T-helper 9 cell (primary cell): ENCODE data around the gene DLX6.

ENCODE experiments used
- DNase-seq: peaks from one replicate; pipeline ENCODE4 v3.0.0-alpha.2; 2020

The DLX6 gene

DNA sequence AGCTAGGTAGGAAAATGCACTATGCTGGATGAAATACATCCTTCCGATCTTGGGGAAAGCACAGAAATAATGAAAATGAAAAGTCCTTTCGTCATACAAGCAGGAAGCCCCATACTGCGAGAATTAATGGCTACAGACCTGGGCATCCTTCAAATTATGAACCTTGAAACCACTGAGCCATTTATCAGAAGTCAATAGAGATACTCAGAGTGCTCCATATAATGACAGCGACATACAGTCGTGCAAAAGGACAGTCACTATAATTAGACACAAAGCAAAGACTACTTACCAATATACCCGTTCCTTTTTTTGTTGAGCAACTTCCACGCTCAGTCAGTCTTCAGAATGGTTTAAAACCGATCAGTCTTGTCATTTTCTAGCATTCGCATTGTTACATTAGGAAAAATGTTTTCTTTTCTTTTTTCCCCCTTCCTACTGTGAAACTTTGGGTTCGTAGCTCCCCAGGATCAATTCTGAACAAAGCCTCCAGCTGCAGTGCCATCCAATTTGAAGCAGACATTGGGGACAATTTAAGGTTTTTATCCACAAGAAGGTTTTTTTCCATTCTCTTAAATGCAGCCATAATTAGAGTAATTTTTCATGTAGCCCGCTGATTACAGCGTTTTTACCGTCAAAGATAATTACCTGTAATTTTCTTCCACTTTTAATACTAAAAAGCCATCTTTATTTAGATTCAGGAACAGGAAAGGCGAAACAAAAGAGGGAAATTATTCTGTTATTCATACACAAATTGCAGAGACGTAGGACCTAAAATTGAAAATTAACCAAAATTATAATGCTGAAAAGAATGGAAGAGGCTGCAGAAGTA is 6.4 kb downstream of the DLX6 start:
- no peak for DNase-seq

DNA sequence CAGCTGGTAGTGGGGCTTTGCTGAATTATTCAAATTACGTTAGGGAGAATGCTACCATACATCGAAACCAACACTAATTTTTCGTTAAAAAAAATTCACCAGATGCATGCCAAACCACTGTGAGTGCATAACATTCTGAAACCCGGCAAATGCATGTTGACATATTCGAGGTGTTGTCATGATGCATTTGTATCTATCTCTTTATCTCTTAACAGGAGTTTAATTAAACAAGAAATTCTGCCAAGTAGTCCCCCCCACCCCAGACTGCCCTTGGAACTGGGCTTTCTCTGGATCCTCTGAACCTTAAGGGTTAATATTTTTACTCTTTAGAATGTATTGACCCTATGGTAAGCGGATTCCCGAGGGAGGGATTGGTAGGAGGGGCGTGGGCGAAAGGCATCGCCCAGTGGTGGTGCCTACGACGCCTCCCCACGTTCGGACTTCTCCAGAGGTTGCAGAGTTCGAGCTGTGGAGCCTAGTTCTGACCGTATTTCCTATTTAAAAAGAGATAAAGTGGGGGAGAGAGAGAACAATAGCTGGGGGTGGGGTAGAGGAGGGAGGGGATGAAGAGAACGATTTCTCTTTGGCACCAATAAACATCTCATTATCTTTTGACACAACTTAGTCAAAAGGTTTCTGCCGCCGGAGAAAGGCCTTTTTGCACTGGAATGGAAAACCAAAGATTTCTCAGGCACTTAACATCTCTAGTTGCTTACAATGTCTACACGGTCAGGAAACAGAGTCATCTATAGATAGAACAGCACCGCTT is 7.2 kb downstream of the DLX6 start:
- DNase-seq = no peak

DNA sequence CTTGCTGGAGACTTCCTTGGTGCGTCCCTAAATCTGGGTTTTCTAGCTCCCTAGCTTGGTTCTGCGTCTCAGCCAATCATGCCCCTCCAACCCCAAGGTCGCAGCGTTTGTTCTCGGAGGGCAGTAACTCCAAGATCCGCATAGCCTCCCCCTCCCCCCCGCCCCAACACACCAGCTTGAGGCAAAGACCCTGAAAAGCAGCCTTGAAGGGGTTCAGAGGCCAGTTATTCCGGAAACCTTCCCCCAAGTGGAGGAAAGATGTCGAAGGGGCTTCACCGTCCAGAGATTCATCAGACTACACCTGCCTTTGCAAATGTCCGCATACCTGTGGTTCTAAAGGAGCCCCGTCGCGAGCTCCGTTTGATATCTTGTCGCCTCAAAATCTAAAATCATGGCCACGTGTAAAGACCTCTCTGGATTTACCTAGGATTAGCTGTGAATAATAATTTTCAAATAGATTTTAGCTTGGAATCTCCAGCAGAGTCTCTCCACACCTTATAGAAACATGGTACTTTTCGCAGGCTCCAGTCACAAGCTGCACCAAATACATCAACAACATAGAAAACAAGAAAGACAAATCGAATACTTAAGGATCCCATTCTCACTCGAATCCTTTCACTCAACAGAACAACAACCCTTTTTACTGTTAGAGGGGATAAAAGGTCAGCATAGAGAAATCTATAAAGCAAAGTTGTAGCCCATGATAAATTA is 7.9 kb downstream of the DLX6 start:
- DNase-seq = no peak

DNA sequence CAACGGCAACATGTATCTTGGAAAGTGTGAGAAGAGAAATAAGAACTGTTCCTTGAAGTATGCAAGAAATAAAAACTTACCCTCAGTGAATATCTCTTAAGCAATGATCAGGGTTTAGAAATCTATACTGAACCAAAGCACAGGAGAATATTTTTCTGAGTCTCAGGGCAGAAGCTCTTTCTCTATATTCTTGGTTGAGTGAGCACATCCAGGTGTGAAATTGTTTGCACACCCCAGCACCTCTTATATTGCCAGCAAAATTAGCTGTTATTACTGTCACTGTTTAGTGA is 8.4 kb downstream of the DLX6 start:
- no peak for DNase-seq

DNA sequence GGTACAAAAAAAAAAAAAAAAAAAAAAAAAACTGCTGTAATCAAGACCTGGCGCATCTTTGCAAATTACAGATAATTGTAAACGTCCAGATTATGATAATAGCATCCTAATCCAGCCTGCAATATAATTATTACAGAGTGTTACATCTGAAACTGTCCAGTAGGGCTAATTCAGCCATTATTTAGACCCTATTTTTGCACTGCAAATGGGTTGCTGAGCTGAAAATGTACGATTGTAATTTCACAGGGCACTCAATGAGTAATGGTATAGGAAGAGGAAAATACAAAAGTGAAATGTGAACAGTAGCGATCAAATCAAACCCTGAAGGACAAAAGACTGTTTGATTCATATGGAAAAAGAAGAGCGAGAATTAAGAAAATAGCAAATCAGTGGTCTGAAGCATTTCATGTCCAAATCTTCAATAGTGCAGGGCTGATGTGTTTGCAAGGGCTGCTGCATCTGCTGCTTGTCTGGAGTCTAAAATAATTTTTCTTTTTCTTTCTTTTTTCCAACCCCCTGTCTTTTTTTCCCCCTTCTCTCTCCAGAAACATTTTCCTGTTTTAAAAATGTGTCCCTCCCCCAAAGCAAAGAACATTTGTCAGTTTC is 8.9 kb downstream of the DLX6 start:
- no peak for DNase-seq

DNA sequence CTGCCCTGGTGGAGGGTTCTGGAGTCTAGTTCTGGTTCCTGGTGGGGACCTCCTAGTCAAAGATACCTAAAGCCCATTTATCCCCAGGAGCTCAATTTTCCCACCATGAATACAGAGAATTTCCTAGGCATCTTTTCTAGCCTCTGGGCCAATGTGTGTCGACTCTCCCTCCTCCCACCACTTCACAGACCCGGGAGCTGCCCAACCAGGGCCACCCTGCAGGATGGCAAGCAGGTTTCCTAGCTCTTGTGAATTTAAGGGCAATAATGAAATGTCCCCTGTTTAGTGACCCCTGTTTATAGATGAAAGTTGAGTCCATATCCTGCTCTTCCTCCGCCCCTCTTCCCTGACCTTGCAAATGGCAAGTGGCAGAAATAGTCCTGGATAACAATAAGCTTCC is 9.9 kb downstream of the DLX6 start:
- no peak for DNase-seq

DNA sequence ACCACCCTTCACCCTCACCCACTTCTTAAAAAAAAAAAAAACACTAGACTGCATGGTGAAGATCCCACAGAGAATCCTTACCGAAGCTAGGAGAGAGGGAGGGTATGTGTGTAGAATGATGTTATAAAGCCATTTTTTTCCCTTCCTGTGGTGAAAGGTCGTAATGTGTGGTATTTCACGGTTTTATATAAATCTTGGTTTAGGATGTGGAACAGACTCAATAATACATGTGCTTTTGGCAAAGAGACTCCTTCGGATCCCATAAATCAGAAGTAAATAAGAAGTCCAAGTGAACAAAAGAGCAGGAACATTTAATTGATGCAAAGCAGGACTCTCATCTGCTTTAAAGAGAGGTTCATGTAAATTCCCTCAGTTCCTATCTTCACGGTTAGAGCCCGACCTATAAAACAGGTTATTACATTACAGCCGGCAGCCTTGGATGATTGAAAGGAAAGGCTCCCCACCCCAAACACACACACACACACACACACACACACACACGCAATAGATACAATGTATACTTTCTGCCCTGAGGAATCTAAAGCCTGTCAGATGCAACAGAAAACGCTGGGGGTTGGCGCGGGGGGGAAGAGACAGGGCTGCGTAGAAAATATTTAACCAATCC is 10.5 kb downstream of the DLX6 start:
- DNase-seq = no peak

DNA sequence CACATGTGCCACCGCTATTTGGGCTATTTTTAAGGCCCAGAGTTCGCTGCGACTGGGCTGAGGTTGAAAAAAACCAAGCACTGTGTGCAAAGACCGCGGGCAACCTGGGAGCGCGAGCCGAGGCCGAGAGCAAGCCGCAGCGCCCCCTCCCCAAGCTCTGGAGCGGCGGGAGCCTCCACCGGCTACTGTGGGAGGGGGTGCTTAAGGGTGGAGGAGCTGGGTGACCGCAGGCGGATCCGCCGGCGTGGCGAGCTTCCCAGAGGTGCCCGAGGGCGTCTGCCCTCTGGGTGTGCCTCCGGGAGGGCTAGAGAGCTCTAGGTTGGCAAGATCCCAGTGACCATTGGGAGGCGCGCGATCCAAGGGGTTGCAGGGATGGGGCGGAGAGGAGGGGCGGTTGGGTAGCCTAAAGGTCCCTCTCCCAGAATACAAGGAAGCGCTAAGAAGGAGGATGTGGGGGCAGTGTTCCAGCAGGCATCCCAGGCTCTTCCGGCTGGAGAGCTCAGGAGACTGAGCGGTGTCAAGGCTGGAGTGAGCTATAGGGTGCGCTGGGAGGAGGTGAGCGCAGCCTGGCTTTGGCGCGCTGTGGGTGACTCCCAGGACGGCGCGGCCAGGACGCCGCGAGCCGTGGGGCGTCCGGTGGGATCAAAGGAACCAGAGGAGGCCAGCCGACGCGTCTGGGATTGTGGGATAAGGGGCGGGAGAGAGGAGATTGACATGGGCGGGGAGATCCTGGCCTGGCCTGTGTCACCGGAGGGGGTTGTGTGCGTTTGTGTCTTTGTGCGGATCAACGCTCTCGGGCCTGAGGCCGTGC is 11.2 kb downstream of the DLX6 start:
- no peak for DNase-seq

DNA sequence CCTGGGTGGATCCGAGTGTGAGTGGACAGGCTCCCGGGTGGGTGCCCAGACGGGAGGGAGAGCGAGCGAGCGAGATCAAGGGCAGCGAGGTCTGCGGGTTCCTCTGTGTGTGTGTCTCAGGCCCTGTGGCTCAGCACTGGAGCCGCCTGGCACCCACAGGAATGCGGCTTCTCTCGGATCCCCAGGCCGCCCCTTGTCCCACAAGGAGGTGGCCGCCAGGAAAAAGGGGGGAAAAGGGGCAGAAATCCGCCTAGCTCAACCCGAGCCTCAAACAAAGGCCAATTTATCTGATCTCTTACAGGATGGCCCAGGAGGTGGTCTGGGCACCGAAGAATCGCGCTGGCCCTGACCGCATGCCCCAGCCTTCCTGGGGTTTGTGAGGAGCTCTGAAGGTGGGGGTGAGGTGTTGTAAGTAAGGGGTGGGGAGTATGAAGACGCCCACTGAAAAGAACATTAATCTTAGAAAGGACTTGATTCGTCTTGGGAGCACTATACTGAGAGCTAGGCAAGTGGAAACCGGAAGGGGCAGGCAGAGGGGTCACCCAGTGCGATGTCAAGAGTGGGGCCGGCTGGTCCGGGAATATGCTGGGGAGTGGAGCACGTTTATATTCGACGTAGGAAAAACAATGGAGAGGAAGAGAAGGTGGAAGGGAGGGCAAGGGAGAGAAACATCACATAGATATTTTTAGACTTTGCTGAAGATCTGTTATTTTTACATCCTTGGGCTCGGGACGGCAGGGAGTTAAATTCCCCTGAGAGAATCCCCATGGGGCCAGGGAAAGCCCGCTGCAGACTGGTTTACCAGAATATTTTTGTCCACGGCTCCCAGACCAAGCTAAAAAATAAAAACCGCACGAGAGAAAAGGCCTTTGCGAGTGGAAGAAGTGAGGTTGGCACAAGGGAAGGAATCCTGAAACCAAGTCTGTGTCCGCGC is 12.1 kb downstream of the DLX6 start:
- DNase-seq = no peak

DNA sequence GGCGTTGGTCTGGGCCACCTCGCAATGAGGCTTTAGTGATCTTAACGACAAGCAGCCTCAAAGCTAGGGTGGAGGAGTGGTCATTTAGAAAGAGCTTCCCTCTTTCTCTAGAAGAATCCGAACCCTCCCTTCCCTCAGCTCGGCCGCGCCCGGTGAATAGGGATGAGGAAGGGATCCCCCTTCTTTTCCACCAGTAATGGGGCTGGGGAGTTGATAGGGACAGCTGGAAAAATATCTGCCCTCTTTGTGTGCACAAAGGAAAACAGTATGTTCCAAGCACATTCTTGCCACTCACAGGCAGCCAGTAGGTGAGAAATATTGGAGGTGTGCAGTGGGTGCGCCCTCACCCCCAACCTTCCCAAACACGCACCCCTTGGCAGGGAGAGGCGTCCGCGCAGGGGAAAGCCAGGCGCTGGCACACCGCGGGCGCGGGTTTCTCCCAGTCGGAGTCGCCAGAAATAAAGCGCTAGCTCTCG is 12.8 kb downstream of the DLX6 start:
- no peak for DNase-seq

DNA sequence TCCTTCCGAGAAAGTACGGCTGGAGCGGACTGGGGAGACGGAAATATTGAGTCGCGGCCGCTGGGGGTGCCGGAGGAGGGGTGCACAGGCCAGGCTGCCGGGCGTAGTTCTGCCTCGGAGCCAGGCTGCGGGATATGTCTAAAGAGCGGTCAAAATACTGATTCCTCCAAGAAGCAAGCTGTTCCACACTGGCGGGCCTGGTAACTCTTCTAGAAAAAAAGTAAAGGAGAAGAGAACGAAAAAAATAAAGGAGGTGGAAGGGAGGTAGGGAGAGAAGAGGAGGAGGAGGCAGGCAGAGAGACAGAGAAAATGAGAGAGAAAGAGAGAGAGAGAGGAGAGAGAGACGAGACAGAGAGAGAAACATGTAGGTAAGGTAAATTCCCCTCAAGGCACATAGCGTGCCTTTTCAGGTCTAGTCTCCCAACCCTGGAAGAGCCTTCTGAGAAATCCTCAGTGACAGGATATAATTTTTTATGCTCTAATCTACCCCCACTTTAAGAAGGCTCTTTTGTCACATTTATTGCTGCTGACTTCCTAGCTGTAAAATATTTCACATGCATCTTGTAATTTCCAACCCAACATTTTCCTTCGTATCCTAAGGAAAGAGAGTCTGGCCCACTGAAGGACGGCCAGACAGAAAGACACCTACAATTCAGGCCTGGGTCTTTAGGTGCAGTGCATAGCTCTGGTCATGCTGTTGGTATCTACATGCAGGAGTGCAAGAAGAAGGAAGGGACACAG is 13.6 kb downstream of the DLX6 start:
- DNase-seq = no peak

DNA sequence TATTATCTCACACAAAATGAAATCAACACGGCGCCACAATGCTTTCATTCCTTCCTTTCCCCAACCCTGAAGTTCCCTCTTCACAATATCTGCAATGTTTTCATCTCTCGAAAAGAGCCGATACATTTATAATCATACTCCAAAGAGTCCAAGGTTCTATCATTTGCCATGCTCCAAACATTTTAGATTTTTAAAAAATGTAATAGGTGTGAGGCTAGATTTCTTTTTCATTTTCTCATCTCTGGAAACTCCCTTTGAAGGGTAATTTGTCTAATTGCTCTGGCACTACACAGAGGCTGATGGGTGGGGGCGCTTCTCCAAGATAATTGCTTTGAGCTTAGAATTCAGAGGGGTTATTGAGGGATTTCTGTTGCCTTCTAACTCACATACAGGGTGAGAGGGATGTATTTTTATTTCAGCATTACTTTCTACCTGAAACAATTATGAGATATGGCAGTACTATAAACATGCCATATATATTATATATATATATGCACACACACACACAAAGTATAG is 14.4 kb downstream of the DLX6 start:
- no peak for DNase-seq

DNA sequence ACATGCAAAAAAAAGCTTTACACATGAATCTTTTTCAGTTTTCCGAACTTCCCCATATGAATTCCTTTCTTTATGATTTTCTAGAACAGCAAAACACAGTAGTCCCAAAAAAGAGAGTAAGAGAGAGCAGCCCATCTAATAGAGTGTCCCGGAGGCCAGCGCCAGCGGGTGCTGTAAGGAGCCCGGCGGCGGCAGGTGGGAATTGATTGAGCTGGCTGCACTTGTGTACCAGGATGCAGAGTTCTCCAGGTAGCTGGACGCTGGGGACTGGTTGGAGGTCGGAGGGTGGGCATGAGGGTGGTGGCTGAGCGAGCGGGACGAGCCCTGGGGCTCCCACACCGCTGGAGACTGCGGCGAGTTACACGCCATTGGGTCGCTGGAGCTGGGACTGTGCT is 15.2 kb downstream of the DLX6 start:
- no peak for DNase-seq

DNA sequence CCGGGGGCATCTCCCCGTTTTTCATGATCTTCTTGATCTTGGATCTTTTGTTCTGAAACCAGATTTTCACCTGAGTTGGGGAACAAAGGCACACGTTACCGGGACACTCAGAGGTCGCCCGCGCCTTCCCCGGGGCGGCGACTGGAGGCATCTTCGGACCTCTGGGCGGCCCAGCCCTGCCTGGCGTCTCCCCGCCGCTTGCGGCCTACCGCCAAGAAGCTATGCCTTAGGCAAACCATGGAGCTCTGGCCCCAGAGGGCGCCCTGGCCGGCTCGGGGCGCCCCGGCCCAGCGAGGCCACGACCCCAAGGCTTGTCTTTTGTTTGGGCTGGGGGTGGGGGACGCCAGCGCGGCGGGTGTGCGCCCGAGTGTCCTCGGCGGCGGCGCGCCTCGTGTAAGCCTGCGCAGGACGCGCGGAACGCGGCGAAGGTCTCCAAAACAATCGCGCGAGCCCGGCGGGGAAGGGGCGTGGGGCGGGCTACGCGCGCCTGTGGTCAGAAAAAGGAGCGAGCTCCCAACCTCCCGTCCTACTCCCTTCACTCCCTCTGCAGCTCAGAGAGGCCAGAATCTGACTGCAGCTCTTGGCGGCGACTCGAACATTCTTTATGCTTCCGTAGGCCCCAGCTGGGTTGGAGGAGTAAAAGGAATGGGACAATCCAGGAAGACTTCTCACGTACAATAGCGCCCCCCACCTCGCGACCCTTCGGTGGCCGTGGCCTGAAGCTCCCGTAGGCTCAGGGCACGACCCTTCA is 15.8 kb downstream of the DLX6 start:
- no peak for DNase-seq

DNA sequence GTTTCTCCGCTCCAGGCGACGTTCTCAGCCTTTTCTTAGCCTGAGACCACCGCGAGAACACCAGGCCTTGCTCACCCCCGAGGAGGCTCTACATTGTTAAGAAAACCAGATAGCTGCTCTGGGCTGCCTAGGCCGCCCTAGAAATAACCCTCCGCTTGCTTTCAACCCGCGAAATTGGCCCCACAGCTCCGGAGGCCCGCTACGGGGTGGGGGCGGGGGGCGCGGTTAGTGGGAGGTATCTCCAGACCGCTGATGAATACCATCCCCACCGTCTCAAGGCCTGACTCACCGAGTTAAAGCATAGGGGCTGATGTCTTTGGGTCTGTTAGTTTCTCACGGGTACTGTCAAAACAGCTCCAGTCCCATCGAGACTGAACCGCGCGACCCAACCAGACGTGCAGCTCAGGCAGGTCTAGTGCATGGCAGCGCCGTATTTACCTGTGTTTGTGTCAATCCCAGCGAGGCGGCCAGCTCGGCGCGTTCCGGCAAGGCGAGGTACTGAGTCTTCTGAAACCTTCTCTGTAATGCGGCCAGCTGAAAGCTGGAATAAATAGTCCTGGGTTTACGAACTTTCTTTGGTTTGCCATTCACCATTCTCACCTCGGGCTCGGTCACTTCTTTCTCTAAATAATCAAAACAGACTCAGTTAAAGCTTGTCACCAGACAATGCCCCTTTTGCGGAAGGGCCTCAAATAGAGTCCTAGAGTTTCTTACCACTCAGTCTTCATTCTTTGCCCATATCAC is 16.6 kb downstream of the DLX6 start:
- DNase-seq = no peak

DNA sequence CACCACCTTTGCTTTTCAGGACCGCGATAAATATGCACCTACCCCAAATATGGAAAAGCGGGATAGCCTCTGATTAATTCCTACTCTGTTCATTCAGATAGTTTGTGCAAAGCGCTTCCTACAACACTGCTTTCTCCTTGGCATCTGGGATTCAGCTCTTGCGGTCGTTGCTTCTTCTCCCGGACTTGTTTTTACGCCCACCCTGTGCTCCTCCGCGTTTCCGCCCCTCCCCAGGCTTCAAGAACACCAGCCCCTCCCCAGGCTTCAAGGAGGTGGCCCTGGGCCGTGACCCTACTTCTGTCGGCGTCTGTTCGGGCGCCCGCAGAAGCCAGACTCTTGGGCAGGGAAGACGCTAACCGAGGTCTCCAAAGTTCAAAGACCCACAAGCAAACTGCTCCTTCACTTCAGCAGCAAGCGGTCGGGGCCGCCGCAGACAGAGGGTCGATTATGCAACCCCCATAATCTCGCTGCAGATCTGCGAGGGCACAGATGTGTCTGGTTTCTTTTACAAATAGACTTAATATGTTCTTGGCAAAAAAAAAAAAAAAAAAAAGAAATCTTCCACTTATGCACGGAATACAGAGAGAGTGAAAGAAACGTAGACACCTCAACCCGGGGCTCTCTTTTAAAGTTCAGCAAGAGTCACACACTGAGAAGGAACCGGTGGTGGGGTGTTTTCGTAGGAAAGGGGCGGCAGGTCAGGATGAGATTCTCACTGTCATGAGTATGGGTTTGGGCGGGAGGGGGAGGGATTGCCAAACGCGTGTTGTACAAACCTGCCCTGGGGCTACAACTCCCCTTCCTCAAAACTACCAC is 17.3 kb downstream of the DLX6 start:
- no peak for DNase-seq
